Endothelial cell of umbilical vein (primary cell): ENCODE data around the gene RASIP1. TPM values are rescaled to one million over a fixed set of nuclear protein-coding genes. Genes with fewer than 3 reads are reported as not detected.

Source experiments
- BruUV-seq: library from RNA; stranded (reverse); fragments of 400-500 nt; replicated peaks from 2 replicates; lab custom pipeline; 2021; lab: Mats Ljungman, UMichigan
- CTCF ChIA-PET: fragments of 300-600, 350-600 bp; sonication (Branson Sonifier 250); formaldehyde crosslinking; loops from one replicate; lab custom pipeline; 2021; ENCODE audit warnings: antibody characterized with exemption, inconsistent platforms; lab: Charles Lee
- POLR2A ChIA-PET: fragments of 300-600, 350-600 bp; sonication (Branson Sonifier 250); formaldehyde crosslinking; loops from one replicate; lab custom pipeline; 2021; ENCODE audit warnings: antibody characterized with exemption, inconsistent platforms; lab: Charles Lee
- DNase-seq: peaks from one replicate; pipeline ENCODE4 v3.0.0-alpha.2; 2011; ENCODE audit warnings: low read depth, low spot score
- FAIRE-seq: peaks from 2 replicates; lab custom pipeline; 2011; peaks lifted over from hg19 to GRCh38; lab: Jason Lieb, UNC
- H2AFZ ChIP-seq: 2 replicates; pipeline ENCODE4 v1.6.0; 2012; ENCODE audit warnings: low read depth, low read length, control low read depth, inconsistent platforms
- H3K27ac ChIP-seq: 2 replicates; pipeline ENCODE4 v1.5.1; 2011; ENCODE audit warnings: low read depth, mild to moderate bottlenecking, control low read depth, low read length, moderate library complexity; ENCODE audit not compliant: insufficient read depth
- H3K27me3 ChIP-seq, 2 experiments: 2 replicates each; pipeline versions ENCODE4 v1.6.0 to v1.6.1; 2011; ENCODE audit warnings: low read length in 2 of 2, mixed read lengths in 1 of 2; ENCODE audit not compliant: control insufficient read depth in 2 of 2, insufficient read depth in 2 of 2
- H3K36me3 ChIP-seq, 2 experiments: 2 replicates in 1 of 2; 3 replicates in 1 of 2; pipeline ENCODE4 v1.5.1; 2011; ENCODE audit warnings: low read length in 2 of 2, mild to moderate bottlenecking in 1 of 2, moderate library complexity in 1 of 2; ENCODE audit not compliant: control insufficient read depth in 2 of 2, insufficient read depth in 2 of 2; ENCODE audit errors: extremely low read depth in 1 of 2
- H3K4me1 ChIP-seq: 3 replicates; pipeline ENCODE4 v1.5.1; 2011; ENCODE audit warnings: mild to moderate bottlenecking, low read length; ENCODE audit not compliant: control insufficient read depth, insufficient read depth; ENCODE audit errors: extremely low read depth
- H3K4me2 ChIP-seq: 2 replicates; pipeline ENCODE4 v1.6.1; 2011; ENCODE audit warnings: low read length, control low read depth, mixed read lengths; ENCODE audit not compliant: insufficient read depth
- H3K4me3 ChIP-seq, 3 experiments: fragments of 200-600 bp in 1 of 3; sonication (generic), shearing (Covaris generic) in 1 of 3; replicated peaks in 1 of 3; 2 replicates each; pipeline ENCODE4 v1.5.1; 2011 to 2016; ENCODE audit warnings: control low read depth in 3 of 3, low read length in 3 of 3, mild to moderate bottlenecking in 2 of 3, inconsistent platforms in 1 of 3, low read depth in 1 of 3, moderate library complexity in 1 of 3; ENCODE audit not compliant: insufficient read depth in 1 of 3
- H3K79me2 ChIP-seq: 2 replicates; pipeline ENCODE4 v1.6.0; 2012; ENCODE audit warnings: low read length, inconsistent platforms; ENCODE audit not compliant: control insufficient read depth, insufficient read depth
- H3K9ac ChIP-seq: replicated peaks from 2 replicates; pipeline ENCODE3; 2011; ENCODE audit warnings: low read length, control low read depth; ENCODE audit not compliant: insufficient read depth; ENCODE audit errors: extremely low read depth
- H3K9me1 ChIP-seq: replicated peaks from 3 replicates; pipeline ENCODE4 v1.6.0; 2011; ENCODE audit warnings: mild to moderate bottlenecking, low read length; ENCODE audit not compliant: control insufficient read depth, insufficient read depth; ENCODE audit errors: extremely low read depth
- H3K9me3 ChIP-seq: replicated peaks from 2 replicates; pipeline ENCODE4 v1.5.1; 2012; ENCODE audit warnings: low read length, inconsistent platforms; ENCODE audit not compliant: control insufficient read depth, insufficient read depth
- H4K20me1 ChIP-seq: replicated peaks from 2 replicates; pipeline ENCODE3; 2011; ENCODE audit warnings: mild to moderate bottlenecking, low read length; ENCODE audit not compliant: control insufficient read depth, insufficient read depth; ENCODE audit errors: extremely low read depth
- EZH2 ChIP-seq: IDR thresholded peaks from 2 replicates; pipeline ENCODE4 v1.6.1; 2012; ENCODE audit warnings: borderline replicate concordance, low read depth, mild to moderate bottlenecking, moderate library complexity, low read length, inconsistent platforms; ENCODE audit not compliant: severe bottlenecking
- FOS ChIP-seq: IDR thresholded peaks from 2 replicates; pipeline ENCODE4 v1.6.1; 2011; ENCODE audit warnings: mild to moderate bottlenecking, low read length, moderate library complexity, borderline replicate concordance; ENCODE audit not compliant: insufficient read depth
- GATA2 ChIP-seq: IDR thresholded peaks from 2 replicates; pipeline ENCODE4 v1.7.0; 2011; ENCODE audit warnings: low read depth, mild to moderate bottlenecking, moderate library complexity, mixed read lengths, low read length; ENCODE audit not compliant: insufficient read length, insufficient read depth
- JUN ChIP-seq: IDR thresholded peaks from 2 replicates; pipeline ENCODE4 v1.6.1; 2011; ENCODE audit warnings: borderline replicate concordance, low read depth; ENCODE audit not compliant: insufficient read length, insufficient read depth
- MYC ChIP-seq: IDR thresholded peaks from one replicate; pipeline ENCODE4 v1.6.1; 2011; ENCODE audit warnings: mild to moderate bottlenecking, low read depth, low read length
- POLR2A ChIP-seq: IDR thresholded peaks from 2 replicates; pipeline ENCODE4 v1.6.1; 2012; ENCODE audit warnings: low read depth, mild to moderate bottlenecking, control low read depth, low read length
- POLR2AphosphoS5 ChIP-seq: IDR thresholded peaks from 2 replicates; pipeline ENCODE4 v1.6.1; 2012; ENCODE audit warnings: low read depth, mild to moderate bottlenecking, control low read depth, low read length, moderate library complexity; ENCODE audit not compliant: insufficient read depth
- dilution Hi-C: fragments of 300-500 bp; cut with MboI; formaldehyde crosslinking; loops from one replicate; pipeline ENCODE4 v1.15.0; 2019; ENCODE audit warnings: low sequenced_read_pairs; ENCODE audit not compliant: extremely low pct_ligation_motif_present
- intact Hi-C: fragments of 100-400 bp; cut with micrococcal nuclease; formaldehyde crosslinking; loops from one replicate; pipeline ENCODE4 v1.10.0; 2022
- polyA plus RNA-seq, 4 experiments: library from polyadenylated mRNA; depleted of rRNA in 3 of 4; stranded (reverse) in 3 of 4; unstranded in 1 of 4; fragments of >200 nt; gene quantifications; 2 replicates each; pipeline versions ENCODE4 v1.2.1 to v1.2.3, GENCODE V29; 2011 to 2012; ENCODE audit warnings: missing spikeins in 1 of 4
- total RNA-seq: library from RNA; stranded (reverse); gene quantifications from 2 replicates; pipeline ENCODE4 v1.2.3, GENCODE V29; 2021
- TF ChIP-seq, protein P1 (sequence below): IDR thresholded peaks from 2 replicates; pipeline ENCODE4 v1.6.1; 2011; ENCODE audit not compliant: insufficient read depth, insufficient read length
- TF ChIP-seq, protein P2 (sequence below), 2 donors: IDR thresholded peaks; 1 replicate in 1 of 2; 2 replicates in 1 of 2; pipeline ENCODE4 v1.5.1; 2011; ENCODE audit warnings: low read length in 2 of 2, mild to moderate bottlenecking in 2 of 2, moderate library complexity in 2 of 2, control low read depth in 1 of 2, inconsistent platforms in 1 of 2, low read depth in 1 of 2; ENCODE audit not compliant: insufficient read depth in 1 of 2; ENCODE audit errors: extremely low read depth in 1 of 2

Gene RASIP1
- total and polyA plus RNA-seq, 2 donors (not counting 3 experiments of a cell fraction or from before 2014, with no cell fraction given) = 66.2 to 82.1 TPM

DNA sequence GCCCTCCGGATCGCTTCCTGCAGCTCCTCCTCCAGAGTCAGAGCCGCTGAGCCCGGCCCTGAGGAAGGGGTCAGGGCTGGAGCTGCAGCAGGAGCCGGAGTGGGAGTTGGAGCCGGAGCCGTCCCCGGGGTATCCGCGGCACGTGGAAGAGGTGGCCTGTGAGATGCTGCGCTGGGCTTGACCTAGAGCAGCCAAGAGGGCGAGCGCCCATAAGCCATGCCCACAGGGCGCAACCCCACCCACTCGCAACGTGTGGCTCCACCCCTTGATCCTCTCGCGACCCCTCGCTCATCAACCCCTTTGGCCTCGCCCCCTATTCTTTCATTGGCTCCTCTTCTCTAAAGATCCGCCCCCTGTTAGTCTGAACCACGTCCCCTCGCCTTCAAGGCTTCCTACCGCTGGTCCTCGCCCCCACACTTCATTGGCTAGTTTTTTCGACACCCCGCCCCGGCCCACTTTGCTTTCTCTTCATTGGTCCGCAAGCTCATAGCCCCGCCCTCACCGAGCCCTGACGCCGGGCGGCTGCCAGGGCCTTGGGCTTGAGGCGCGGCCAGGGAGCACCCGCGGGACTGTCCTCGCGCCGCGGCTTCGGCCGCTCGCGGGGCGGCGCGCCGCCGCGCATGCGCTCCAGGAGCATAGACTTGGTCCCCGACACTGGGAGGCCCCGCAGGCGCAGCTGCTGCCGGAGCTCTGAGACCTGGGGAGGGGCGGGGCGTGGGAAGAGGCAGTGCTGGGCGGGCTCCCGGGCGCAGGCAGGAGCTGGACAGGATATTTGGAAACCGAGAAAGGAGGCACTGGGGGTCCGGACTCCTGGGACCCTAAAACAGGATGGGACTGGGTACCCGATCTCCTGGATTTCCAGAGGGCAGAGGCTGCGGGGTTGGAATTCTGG is 26.3 kb downstream of the RASIP1 start:
- Histone ChIP-seq H3K4me3 (peak overlapping the region; percentile 37 to 63 (median 50)), H3K36me3 (no peaks in the 10 kb centered on the region), H2AFZ (peak overlapping the region; percentile 85), H3K79me2 (no peaks in the 10 kb centered on the region), H3K4me2 (peak overlapping the region; percentile 72), H3K9me3 (no peaks in the 10 kb centered on the region), H3K4me1 (peaks cover 15% of the 10 kb centered on the region), H3K27ac (peak overlapping the region; percentile 52), H3K27me3 (no peaks in the 10 kb centered on the region), H3K9me1 (no peaks in the 10 kb centered on the region), H4K20me1 (no peaks in the 10 kb centered on the region), H3K9ac (peak overlapping the region; percentile 76)
- ChIA-PET POLR2A (no interaction called here), CTCF (interaction anchor here (0.9 to 3.9 kb wide), 10 partner anchors 9 to 256 kb away, joined by 3 to 29 read pairs (median 11); partner anchors contain the start of genes CA11 and FUT2)
- intact Hi-C loops = loop anchor here (1.0 kb wide), 4 partner anchors 11 to 68 kb away; partner anchors contain the start of genes CA11 and RASIP1
- DNase-seq = peak; percentile 100
- no TSS peak for BruUV-seq
- TF ChIP-seq, protein P1, sequence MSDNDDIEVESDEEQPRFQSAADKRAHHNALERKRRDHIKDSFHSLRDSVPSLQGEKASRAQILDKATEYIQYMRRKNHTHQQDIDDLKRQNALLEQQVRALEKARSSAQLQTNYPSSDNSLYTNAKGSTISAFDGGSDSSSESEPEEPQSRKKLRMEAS = no peak
- no peak for TF ChIP-seq MYC
- TF ChIP-seq POLR2AphosphoS5 = no peak
- no peak for TF ChIP-seq GATA2
- TF ChIP-seq, protein P2, sequence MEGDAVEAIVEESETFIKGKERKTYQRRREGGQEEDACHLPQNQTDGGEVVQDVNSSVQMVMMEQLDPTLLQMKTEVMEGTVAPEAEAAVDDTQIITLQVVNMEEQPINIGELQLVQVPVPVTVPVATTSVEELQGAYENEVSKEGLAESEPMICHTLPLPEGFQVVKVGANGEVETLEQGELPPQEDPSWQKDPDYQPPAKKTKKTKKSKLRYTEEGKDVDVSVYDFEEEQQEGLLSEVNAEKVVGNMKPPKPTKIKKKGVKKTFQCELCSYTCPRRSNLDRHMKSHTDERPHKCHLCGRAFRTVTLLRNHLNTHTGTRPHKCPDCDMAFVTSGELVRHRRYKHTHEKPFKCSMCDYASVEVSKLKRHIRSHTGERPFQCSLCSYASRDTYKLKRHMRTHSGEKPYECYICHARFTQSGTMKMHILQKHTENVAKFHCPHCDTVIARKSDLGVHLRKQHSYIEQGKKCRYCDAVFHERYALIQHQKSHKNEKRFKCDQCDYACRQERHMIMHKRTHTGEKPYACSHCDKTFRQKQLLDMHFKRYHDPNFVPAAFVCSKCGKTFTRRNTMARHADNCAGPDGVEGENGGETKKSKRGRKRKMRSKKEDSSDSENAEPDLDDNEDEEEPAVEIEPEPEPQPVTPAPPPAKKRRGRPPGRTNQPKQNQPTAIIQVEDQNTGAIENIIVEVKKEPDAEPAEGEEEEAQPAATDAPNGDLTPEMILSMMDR (IDR thresholded peaks at IDR 0.05; ENCODE audit: extremely low read depth in 1 of 2, insufficient read depth in 1 of 2, low read depth in 1 of 2, low read length in 2 of 2) = no peak
- TF ChIP-seq JUN = no peak
- TF ChIP-seq POLR2A = no peak
- no peak for TF ChIP-seq FOS
- no peak for TF ChIP-seq EZH2
- dilution Hi-C loops = no loop called here
- FAIRE-seq = peak; percentile 98
